HG03066 (cell line): ENCODE measurements around the gene KRTAP5-10.
"Not testable (repeated sequence)": the region's sequence is repeated elsewhere in the genome, so short reads cannot be mapped to it uniquely, and the experiment has no call there.

Source experiments
- ATAC-seq: cut with Tn5 transposase; IDR thresholded peaks from one replicate; pipeline ENCODE4 v1.9.1; 2021; ENCODE audit warnings: low read depth; ENCODE audit not compliant: unreplicated experiment

The KRTAP5-10 gene, protein sequence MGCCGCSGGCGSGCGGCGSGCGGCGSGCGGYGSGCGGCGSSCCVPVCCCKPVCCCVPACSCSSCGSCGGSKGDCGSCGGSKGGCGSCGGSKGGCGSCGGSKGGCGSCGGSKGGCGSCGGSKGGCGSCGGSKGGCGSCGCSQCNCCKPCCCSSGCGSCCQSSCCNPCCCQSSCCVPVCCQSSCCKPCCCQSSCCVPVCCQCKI

GRCh38 chr11:71565263-71565662 lies at the start of gene KRTAP5-10:
Gene KRTAP5-10 (plus strand): TSS chr11:71565563. CDS start chr11:71565588, 25 bp downstream.
- no peak for ATAC-seq

DNA sequence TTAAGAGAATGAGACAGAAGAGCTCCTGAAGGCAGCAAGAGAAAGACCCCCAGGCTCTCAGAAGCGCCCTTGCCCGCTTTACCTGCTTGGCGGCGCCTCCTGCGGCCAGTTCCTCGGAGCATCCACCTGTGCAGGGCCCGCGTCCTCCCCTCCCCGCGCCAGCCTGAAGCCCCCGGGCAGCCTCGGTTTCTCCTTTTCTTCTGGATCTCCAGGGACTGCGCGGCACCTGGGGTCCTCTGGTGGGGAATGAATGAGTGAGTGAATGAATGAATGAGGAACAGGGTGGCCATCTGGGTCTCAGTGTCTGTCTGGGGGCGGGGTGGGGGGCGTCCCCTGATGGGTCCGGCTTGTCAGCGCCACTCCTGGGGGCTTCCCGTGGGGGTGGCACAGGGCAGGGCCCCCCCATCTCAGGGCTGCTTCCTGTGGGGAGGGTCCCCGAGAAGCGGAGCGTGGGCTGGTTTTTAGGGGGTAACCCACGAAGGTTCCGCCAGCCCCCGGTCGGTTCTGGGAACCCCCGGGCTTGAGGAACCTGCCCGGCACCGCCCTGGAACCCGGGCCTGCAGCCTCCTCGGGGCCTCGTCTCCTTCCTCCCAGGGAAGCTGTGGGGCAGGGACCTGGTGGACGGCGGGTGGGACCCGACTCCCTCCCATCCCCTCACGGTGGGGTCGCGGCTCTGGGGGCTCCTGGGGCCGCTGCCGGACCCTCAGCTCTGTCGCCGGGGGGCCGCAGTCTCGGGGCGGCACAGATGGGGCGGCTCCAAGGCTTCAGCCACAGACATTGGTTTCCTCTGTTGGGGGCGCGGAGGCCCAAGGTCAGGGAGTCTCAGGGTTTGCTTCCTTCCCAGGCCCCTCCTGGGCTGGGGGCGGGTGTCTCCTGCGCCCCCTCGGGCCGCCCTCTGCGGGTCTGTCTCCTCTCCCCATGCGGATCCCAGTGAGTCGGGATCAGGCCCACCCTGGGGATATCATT lies 46.6 kb upstream of the KRTAP5-10 start:
- no peak for ATAC-seq

DNA sequence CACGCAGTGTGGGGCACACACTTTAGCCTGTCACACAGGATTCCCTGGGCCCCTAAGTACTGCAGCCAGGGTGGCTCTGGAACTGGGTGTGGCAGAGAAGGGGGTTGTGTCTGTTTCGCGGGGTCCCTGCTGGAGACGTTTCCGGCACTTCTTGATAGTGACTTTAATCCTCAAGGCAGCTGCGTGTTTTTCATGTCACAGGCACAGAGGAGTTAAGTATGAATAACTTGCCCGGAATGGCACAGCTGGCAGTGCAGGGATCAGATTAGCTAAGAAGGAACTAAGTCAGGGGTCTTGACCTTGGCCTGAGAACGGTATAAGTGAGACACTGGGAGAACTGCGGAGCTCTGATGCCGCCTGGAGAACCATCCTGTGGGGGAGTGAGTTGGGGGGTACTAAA lies 45.8 kb upstream of the KRTAP5-10 start:
- ATAC-seq: no peak

DNA sequence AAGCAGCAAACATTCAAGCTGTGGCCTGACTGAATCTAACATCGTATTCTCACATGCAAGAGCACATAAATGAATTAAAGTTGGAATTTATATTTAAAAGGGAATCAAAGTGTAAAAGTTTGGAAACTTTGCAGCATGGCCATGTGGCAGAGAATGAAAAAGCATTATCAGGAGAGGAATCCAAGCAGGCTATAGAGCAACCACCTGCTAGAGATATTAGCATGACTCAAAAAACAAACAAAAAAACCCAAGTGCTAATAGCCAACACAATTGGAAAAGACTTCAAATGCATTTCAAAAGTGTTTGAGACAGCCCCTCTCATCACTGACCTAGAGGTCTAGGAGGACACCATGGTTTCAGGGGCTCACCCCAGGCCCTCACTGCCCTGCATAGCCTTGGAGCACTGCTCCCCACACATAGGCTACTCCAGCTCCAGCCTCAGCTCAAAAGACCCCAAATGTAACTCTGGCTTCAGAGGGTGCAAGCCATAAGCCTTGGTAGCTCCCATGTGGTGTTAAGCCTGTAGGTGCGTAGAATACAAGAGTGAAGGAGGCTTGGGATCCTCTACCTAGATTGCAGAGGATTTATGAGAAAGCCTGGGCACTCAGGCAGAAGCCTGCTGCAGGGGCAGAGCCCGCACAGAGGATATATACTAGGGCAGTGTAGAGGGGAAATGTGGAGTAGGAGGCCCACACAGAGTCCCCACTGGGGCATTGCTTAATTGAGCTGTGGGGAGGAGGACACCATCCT lies 40.0 kb upstream of the KRTAP5-10 start:
- no peak for ATAC-seq

DNA sequence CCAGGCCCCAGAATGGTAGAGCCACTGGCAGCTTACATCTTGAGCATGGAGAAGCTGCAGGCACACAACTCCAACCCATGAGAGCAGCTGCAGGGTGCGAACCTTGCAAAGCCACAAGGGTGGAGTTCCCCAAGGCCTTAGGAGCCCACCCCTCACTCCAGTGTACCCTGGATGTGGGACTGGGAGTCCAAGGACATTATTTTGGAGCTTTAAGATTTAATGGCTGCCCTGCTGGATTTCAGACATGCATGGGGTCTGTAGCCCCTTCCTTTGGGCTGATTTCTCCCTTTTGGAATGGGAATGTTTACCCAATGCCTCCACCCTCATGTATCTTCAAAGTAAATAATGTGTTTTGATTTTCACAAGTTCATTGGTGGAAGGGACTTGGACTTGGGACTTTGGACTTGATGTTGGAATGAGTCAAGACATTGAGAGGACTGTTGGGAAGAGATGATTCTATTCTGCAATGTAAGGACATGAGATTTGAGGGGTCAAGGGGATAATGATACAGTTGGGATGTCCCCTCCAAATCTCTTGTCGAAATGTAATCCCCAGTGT lies 39.3 kb upstream of the KRTAP5-10 start:
- no peak for ATAC-seq

DNA sequence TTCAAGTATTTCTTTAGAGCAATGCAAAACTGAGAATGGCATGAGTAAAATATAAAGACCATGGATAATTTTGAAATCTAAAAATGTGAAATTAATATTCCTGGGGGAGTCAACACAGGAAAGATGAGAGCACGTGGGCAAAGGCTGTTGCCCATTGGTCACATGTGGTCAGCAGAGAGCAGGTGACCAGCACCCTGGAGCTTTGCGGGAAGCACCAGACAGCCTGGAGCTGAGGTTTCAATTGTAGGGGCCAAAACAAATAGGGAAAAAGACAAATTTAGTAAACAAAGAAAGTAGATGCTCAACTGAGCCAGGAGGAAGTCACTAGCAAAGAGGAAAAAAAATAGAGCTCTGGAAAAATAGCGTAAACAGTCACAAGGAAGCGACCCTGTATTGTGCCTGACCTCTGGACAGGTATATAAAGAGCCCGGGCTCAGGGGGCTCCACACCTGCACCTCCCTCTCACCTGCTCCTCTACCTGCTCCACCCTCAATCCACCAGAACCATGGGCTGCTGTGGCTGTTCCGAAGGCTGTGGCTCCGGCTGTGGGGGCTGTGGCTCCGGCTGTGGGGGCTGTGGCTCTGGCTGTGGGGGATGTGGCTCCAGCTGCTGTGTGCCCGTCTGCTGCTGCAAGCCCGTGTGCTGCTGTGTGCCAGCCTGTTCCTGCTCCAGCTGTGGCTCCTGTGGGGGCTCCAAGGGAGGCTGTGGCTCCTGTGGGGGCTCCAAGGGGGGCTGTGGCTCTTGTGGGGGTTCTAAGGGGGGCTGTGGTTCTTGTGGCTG lies 38.4 kb upstream of the KRTAP5-10 start, which contains the start of gene KRTAP5-7:
Gene KRTAP5-7 (plus strand): TSS at position 472 of the 780 bp plus-strand sequence. CDS start 34 bp downstream, at position 506.
- not testable (repeated sequence) for ATAC-seq

DNA sequence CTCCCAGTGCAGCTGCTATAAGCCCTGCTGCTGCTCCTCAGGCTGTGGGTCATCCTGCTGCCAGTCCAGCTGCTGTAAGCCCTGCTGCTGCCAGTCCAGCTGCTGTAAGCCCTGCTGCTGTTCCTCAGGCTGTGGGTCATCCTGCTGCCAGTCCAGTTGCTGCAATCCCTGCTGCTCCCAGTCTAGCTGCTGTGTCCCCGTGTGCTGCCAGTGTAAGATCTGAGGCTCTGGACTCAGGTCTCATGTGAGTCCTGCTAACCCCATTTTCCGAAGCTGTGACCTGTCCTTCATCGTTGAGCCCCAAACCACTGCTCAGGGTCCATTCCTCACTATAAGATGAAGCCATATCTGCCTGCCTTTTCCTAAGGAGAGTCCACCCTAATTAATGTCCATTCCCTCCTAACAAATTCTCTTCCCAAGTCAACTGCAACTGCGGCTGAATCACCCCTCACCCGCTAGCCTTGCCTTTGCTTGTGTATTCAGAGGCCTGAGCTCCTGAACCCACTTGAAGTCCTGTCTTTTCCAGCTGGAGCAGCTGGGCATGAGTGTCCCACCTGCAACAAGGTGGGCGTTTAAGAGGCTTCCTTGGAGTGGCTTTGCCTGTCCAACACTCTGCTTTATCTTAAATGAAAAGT lies 37.7 kb upstream of the KRTAP5-10 start:
- ATAC-seq: no peak

- ATAC-seq: no peak
Observed at GRCh38 chr11:71530602-71531001, 34.8 kb upstream of the KRTAP5-10 start.

GRCh38 chr11:71532036-71532610 lies 33.2 kb upstream of the KRTAP5-10 start:
- ATAC-seq: no peak

GRCh38 chr11:71534711-71535608 lies 30.4 kb upstream of the KRTAP5-10 start:
- ATAC-seq: not testable (repeated sequence)

DNA sequence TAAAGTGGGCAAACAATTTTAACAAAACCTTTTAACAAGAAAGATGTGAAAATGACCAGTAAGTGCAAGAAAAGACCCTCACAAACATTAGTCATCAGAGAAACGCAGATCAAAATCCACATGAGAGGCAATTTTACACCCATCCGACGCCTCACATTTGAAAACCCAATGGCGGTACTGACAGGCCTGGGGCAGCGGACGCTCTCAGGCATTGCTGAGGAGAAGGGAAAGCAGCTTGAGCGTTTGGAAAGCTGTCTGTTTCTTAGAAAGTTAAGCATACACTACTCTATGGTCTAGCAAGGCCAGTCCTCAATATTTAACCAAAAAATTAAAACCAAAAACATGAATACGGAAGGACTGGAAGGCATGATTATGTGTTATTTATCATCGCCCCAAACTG lies 29.5 kb upstream of the KRTAP5-10 start:
- ATAC-seq: no peak

DNA sequence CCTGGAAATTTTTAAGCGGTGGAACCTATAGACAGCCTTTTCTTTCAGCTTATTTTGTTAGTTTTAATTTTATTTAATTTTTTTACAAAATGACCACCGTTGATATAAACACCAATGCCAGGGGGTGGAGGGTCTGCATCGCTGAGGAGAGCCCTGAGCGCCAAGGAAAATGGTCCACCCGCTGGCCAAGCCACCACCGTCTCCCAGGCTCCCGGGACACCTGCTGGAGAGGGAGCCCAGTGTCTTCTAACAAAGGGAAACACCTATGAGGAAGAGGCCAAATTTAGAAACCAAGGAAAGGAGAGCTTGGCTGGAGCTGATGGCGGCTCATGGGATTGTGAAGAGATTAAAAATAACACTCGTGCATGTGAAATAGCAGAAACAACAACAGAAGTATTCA lies 27.8 kb upstream of the KRTAP5-10 start:
- ATAC-seq: no peak

GRCh38 chr11:71537977-71538665 lies 27.2 kb upstream of the KRTAP5-10 start, which contains the start of gene KRTAP5-8:
Gene KRTAP5-8 (plus strand): TSS chr11:71538025. CDS start chr11:71538056, 31 bp downstream.
- ATAC-seq: not testable (repeated sequence)

DNA sequence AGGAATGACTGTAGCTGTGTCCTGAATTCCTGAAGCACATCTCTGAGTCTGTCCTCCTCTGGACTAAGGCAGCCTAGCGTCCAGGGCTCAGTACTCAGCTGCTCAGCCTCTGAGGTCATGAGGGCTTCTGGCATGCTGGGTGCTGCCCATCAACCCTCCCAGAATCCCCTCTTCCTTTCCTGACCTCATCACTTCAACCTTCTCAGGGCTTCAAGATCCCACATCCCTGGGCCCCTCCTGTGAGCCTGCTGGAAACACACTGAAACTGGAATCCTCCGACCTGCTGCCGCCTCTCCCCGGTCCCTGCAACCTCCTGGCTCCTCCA lies 26.7 kb upstream of the KRTAP5-10 start:
- ATAC-seq: no peak

- ATAC-seq: no peak
Observed at GRCh38 chr11:71539017-71539416, 26.3 kb upstream of the KRTAP5-10 start.

- not testable (repeated sequence) for ATAC-seq
Observed at GRCh38 chr11:71539971-71540370, 25.4 kb upstream of the KRTAP5-10 start.

DNA sequence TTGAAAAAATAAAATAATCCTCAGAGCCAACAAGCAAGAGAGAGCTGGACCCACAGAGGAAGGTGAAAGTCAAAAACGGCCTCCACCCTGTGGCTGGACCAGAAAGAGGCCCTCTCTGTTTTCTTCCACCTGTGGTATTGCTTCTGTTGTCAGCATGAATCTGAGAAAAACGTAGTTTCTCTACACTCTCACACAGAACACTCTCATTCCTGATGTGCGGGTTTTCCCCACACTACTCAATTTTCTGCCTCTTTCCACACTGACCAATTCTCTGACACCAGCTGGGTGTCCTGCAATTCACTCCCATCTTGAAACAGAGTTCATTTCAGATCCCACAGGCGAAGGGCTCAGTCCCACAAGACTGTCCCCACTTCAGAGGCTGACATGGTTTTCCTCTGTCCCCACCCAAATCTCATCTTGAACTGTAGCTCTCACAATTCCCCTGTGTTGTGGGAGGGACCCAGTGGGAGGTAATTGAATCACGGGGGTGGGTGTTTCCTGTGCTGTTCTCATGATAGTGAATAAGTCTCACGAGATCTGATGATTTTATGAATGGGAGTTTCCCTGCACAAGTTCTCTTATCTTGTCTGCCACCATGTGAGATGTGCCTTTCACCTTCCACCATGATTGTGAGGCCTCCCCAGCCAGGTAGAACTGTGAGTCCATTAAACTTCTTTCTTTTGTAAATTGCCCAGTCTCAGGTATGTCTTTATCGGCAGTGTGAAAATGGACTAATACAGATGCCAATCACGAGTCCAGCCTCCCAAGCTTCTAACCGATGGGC lies 24.6 kb upstream of the KRTAP5-10 start:
- not testable (repeated sequence) for ATAC-seq
